Measurements from ENCODE around the gene DAB1. TPM values are rescaled to one million over a fixed set of nuclear protein-coding genes. Genes with fewer than 3 reads are reported as not detected.

The DAB1 gene
- total RNA-seq, 1 donor, result not detected

- TF ChIP-seq CTCF (IDR thresholded peaks at IDR 0.05; ENCODE audit: extremely low read depth, low read depth, low read length), result no peak
- Histone ChIP-seq H3K27ac (ENCODE audit: low read depth, low read length) (no peak overlapping the region), H3K36me3 (ENCODE audit: insufficient read depth, low read length) (no peaks in the 10 kb centered on the region), H3K9me3 (ENCODE audit: low read depth, low read length) (no peaks in the 10 kb centered on the region), H3K4me3 (ENCODE audit: insufficient read depth, low read length) (no peak overlapping the region), H4K20me1 (ENCODE audit: insufficient read depth, low read length) (no peaks in the 10 kb centered on the region), H3K27me3 (ENCODE audit: insufficient read depth, low read length) (no peaks in the 10 kb centered on the region), H3K4me2 (ENCODE audit: insufficient read depth, low read length) (no peak overlapping the region), H2AFZ (ENCODE audit: low read length) (no peak overlapping the region), H3K79me2 (ENCODE audit: insufficient read depth, low read length) (no peaks in the 10 kb centered on the region), H3K4me1 (ENCODE audit: insufficient read depth, low read length) (no peaks in the 10 kb centered on the region)
- no peak for DNase-seq (ENCODE audit: insufficient read length, low spot score, missing footprints)
Observed at GRCh38 chr1:57010511-57010910, 413.3 kb downstream of the DAB1 start.

GRCh38 chr1:57007948-57008347 is 415.9 kb downstream of the DAB1 start:
- Histone ChIP-seq H3K27ac (ENCODE audit: low read depth, low read length) (no peak overlapping the region), H3K4me1 (ENCODE audit: insufficient read depth, low read length) (no peaks in the 10 kb centered on the region), H2AFZ (ENCODE audit: low read length) (no peak overlapping the region), H3K4me3 (ENCODE audit: insufficient read depth, low read length) (no peak overlapping the region), H3K27me3 (ENCODE audit: insufficient read depth, low read length) (no peaks in the 10 kb centered on the region), H3K9me3 (ENCODE audit: low read depth, low read length) (no peaks in the 10 kb centered on the region), H4K20me1 (ENCODE audit: insufficient read depth, low read length) (no peaks in the 10 kb centered on the region), H3K36me3 (ENCODE audit: insufficient read depth, low read length) (no peaks in the 10 kb centered on the region), H3K79me2 (ENCODE audit: insufficient read depth, low read length) (no peaks in the 10 kb centered on the region), H3K4me2 (ENCODE audit: insufficient read depth, low read length) (no peak overlapping the region)
- TF ChIP-seq CTCF (IDR thresholded peaks at IDR 0.05; ENCODE audit: extremely low read depth, low read depth, low read length), result no peak
- no peak for DNase-seq (ENCODE audit: insufficient read length, low spot score, missing footprints)

DNA sequence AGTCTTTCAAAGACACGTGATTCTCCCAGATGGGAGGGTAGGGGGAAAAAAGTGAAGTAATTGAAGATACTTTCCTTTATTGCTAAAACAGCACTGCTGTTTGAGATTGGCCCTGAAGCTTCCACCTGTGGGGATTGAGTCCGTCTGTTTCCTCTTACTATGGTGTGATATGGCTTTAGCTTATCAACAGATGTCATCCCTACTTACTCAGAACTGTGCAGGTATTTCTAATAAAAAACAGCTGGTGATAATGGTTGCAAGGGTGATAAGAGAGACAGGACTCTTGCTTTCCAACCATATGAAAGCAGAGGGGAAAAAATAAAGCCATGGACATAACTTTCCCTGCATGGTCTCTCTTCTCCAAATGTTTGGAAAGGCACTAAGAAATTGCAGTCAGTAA is 416.4 kb downstream of the DAB1 start:
- H4K20me1 ChIP-seq (ENCODE audit: insufficient read depth, low read length), result no peaks in the 10 kb centered on the region
- no peak overlapping the region for H2AFZ ChIP-seq (ENCODE audit: low read length)
- no peaks in the 10 kb centered on the region for H3K4me1 ChIP-seq (ENCODE audit: insufficient read depth, low read length)
- no peaks in the 10 kb centered on the region for H3K36me3 ChIP-seq (ENCODE audit: insufficient read depth, low read length)
- no peaks in the 10 kb centered on the region for H3K27me3 ChIP-seq (ENCODE audit: insufficient read depth, low read length)
- H3K79me2 ChIP-seq (ENCODE audit: insufficient read depth, low read length), result no peaks in the 10 kb centered on the region
- no peak for TF ChIP-seq CTCF (IDR thresholded peaks at IDR 0.05; ENCODE audit: extremely low read depth, low read depth, low read length)
- H3K9me3 ChIP-seq (ENCODE audit: low read depth, low read length), result no peaks in the 10 kb centered on the region
- no peak overlapping the region for H3K27ac ChIP-seq (ENCODE audit: low read depth, low read length)
- H3K4me3 ChIP-seq (ENCODE audit: insufficient read depth, low read length), result no peak overlapping the region
- no peak overlapping the region for H3K4me2 ChIP-seq (ENCODE audit: insufficient read depth, low read length)
- no peak for DNase-seq (ENCODE audit: insufficient read length, low spot score, missing footprints)

DNA sequence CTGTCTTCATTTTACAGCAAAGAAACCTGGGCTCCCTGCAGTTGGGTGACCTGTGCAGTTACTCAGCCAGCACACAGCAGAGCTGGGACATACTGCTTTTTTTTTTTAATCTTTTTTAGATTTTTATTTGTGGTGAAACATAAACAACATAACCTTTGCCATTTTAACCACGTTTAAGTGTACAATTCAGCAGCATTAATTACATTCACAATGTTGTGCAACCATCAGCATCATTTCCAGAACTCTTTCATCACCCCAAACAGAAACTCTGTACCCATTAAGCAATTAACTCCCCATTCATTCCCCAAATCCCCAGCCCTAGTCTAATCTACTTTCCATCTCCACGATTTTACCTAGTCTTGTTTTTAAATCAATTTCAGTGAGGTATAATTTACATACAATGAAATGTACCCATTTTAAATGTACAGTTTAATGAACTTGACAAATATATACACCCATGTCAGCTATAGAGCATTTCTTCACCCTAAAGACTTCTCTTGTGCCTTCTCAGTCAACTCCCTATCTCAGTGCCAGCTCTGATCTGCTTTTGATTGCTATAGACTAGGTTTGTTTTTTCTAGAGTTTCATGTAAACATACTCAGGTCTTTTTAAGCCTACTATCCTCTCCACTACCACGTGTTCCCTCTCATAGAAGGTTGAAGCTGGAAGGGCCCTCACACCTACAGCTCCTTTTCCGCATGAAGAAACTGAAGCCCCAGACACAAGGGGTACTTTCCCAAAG is 420.3 kb downstream of the DAB1 start:
- DNase-seq (ENCODE audit: insufficient read length, low spot score, missing footprints), result no peak
- no peak for TF ChIP-seq CTCF (IDR thresholded peaks at IDR 0.05; ENCODE audit: extremely low read depth, low read depth, low read length)
- no peak overlapping the region for H3K4me2 ChIP-seq (ENCODE audit: insufficient read depth, low read length)
- H3K27me3 ChIP-seq (ENCODE audit: insufficient read depth, low read length), result no peaks in the 10 kb centered on the region
- H3K4me3 ChIP-seq (ENCODE audit: insufficient read depth, low read length), result no peak overlapping the region
- no peak overlapping the region for H2AFZ ChIP-seq (ENCODE audit: low read length)
- H3K4me1 ChIP-seq (ENCODE audit: insufficient read depth, low read length), result no peaks in the 10 kb centered on the region
- H3K27ac ChIP-seq (ENCODE audit: low read depth, low read length), result no peak overlapping the region
- no peaks in the 10 kb centered on the region for H3K9me3 ChIP-seq (ENCODE audit: low read depth, low read length)
- no peaks in the 10 kb centered on the region for H3K36me3 ChIP-seq (ENCODE audit: insufficient read depth, low read length)
- H3K79me2 ChIP-seq (ENCODE audit: insufficient read depth, low read length), result no peaks in the 10 kb centered on the region
- H4K20me1 ChIP-seq (ENCODE audit: insufficient read depth, low read length), result no peaks in the 10 kb centered on the region

Measured in osteoblast (primary cell).